Right ventricle myocardium superior (tissue), 1 donor: ENCODE measurements around the gene CHCHD5. TPM values are rescaled to one million over a fixed set of nuclear protein-coding genes. Genes with fewer than 3 reads are reported as not detected.

Source experiments
- total RNA-seq: library from RNA; stranded (reverse); fragmentation: NEBNext Ultra II Directional; extraction: Animal tissue kit (Norgen Biotek cat#: 25700); gene quantifications from one replicate; pipeline ENCODE4 v1.2.1, GENCODE V29; 2021
- donor health status: DM: no; HTN: yes; CAD: no; lungs with severe emphysema.

The CHCHD5 gene
- total RNA-seq, 1 donor from 2014 or later, result 18.7 TPM

Other genes starting within 250 kb of the CHCHD5 start
- 5.2 TPM for gene RGPD8, start 151.0 kb upstream of the CHCHD5 start, total RNA-seq
- gene TTL, start 102.5 kb upstream of the CHCHD5 start, total RNA-seq, result 47.9 TPM
- gene POLR1B, start 42.1 kb upstream of the CHCHD5 start, total RNA-seq, result 9.1 TPM
- gene SLC20A1, start 61.3 kb downstream of the CHCHD5 start, total RNA-seq, result 9.7 TPM
- not detected for gene NT5DC4, start 136.4 kb downstream of the CHCHD5 start, total RNA-seq
- 0.30 TPM for gene CKAP2L, start 180.0 kb downstream of the CHCHD5 start, total RNA-seq
- not detected for gene IL1A, start 199.9 kb downstream of the CHCHD5 start, total RNA-seq